Transverse colon (tissue), 4 donors: ENCODE results near the gene FILIP1L.

Source experiments
- CTCF ChIP-seq, 5 experiments: fragments of 200-600 bp in 3 of 5; fragments of 450-650 bp in 2 of 5; sonication (generic) in 3 of 5; IDR thresholded peaks; 1 replicate in 2 of 5; 2 replicates in 3 of 5; pipeline ENCODE4 v1.5.1; 2016 to 2017; ENCODE audit warnings: antibody characterized with exemption in 5 of 5, inconsistent platforms in 3 of 5, mild to moderate bottlenecking in 2 of 5, moderate library complexity in 1 of 5
- POLR2A ChIP-seq: fragments of 450-650 bp; IDR thresholded peaks from one replicate; pipeline ENCODE4 v1.6.1; 2016; ENCODE audit warnings: antibody characterized with exemption, mild to moderate bottlenecking, moderate library complexity
- POLR2AphosphoS5 ChIP-seq, 3 donors: sonication (generic); formaldehyde crosslinking; IDR thresholded peaks; one replicate each; pipeline ENCODE4 v1.6.1; 2016; ENCODE audit warnings: antibody characterized with exemption in 3 of 3

- no peak for TF ChIP-seq CTCF (IDR thresholded peaks at IDR 0.05)
- no peak for TF ChIP-seq POLR2AphosphoS5 (IDR thresholded peaks at IDR 0.05)
- no peak for TF ChIP-seq POLR2A
Measured at GRCh38 chr3:99933971-99934750, 180.1 kb downstream of the FILIP1L start.
